ENCODE measurements around the gene STAG1.

DNA sequence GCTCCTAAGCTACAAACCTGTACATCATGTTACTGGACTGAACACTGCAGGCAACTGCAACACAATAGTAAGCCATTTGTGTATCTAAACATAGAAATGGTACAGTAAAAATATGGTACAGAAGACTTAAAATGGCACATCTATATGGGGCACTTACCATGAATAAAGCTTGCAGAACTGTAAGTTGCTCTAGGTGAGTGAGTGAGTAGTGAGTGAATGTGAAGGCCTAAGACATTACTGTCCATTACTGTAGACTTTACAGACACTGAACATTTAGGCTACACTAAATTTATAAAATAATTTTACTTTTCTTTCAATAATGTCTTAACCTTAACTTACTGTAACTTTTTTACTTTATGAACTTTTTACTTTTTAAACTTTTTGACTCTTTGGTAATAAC lies 76.2 kb downstream of the STAG1 start:
- TF ChIP-seq, protein P1, sequence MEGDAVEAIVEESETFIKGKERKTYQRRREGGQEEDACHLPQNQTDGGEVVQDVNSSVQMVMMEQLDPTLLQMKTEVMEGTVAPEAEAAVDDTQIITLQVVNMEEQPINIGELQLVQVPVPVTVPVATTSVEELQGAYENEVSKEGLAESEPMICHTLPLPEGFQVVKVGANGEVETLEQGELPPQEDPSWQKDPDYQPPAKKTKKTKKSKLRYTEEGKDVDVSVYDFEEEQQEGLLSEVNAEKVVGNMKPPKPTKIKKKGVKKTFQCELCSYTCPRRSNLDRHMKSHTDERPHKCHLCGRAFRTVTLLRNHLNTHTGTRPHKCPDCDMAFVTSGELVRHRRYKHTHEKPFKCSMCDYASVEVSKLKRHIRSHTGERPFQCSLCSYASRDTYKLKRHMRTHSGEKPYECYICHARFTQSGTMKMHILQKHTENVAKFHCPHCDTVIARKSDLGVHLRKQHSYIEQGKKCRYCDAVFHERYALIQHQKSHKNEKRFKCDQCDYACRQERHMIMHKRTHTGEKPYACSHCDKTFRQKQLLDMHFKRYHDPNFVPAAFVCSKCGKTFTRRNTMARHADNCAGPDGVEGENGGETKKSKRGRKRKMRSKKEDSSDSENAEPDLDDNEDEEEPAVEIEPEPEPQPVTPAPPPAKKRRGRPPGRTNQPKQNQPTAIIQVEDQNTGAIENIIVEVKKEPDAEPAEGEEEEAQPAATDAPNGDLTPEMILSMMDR (IDR thresholded peaks at IDR 0.05; ENCODE audit: insufficient read depth, low read length) = no peak
- TF ChIP-seq REST (IDR thresholded peaks at IDR 0.05; ENCODE audit: insufficient replicate concordance, low read depth) = no peak
- no peak for TF ChIP-seq POLR2AphosphoS5 (IDR thresholded peaks at IDR 0.05; ENCODE audit: low read depth)
- TF ChIP-seq GABPA (IDR thresholded peaks at IDR 0.05; ENCODE audit: low read depth) = no peak
